GM10248 (cell line): Measurements from ENCODE around the gene WNT4.

Experiments used
- CTCF ChIA-PET: fragments of 300-600 bp; sonication (Branson Sonifier 250); formaldehyde crosslinking; extraction: SDS; loops from one replicate; lab custom pipeline; 2021; ENCODE audit warnings: antibody characterized with exemption; lab: Yijun Ruan, JAX
- POLR2A ChIA-PET: fragments of 350-650 bp; sonication (Branson Sonifier 250); formaldehyde crosslinking; extraction: SDS; loops from one replicate; lab custom pipeline; 2020; ENCODE audit warnings: antibody characterized with exemption; lab: Yijun Ruan, JAX
- DNase-seq: peaks from one replicate; pipeline ENCODE4 v3.0.0; 2012; ENCODE audit errors: extremely low spot score
- TF ChIP-seq, protein P1 (sequence below): IDR thresholded peaks from 2 replicates; pipeline ENCODE4 v1.5.1; 2012; ENCODE audit warnings: mild to moderate bottlenecking, low read depth; ENCODE audit errors: extremely low read depth, missing control alignments, control extremely low read depth

The WNT4 gene

DNA sequence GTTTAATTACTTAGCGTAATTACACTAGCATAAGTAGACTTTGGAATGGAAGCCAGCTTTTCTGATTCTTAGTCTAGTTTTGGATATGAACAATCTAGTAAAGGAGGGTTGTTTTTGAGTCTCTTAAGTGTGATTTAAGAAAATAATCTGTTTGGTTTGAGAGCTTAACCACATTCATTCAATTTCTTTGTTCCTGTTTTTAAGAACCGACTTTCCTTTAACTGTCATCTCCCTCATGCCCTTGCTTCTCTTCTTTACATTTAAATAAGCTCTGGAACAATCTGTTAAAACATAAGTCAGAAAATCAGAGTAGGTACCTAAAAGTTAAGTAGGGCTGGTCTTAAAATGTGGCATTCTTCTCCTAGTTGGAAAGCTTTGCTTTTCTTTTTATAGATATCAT is 62.7 kb downstream of the WNT4 start:
- ChIA-PET POLR2A (no interaction called here), CTCF (interaction anchor here (0.8 to 2.8 kb wide), 5 partner anchors 9 to 40 kb away, joined by 3 to 7 read pairs (median 3); no protein-coding TSS in a partner anchor)
- no peak for DNase-seq
- TF ChIP-seq, protein P1, sequence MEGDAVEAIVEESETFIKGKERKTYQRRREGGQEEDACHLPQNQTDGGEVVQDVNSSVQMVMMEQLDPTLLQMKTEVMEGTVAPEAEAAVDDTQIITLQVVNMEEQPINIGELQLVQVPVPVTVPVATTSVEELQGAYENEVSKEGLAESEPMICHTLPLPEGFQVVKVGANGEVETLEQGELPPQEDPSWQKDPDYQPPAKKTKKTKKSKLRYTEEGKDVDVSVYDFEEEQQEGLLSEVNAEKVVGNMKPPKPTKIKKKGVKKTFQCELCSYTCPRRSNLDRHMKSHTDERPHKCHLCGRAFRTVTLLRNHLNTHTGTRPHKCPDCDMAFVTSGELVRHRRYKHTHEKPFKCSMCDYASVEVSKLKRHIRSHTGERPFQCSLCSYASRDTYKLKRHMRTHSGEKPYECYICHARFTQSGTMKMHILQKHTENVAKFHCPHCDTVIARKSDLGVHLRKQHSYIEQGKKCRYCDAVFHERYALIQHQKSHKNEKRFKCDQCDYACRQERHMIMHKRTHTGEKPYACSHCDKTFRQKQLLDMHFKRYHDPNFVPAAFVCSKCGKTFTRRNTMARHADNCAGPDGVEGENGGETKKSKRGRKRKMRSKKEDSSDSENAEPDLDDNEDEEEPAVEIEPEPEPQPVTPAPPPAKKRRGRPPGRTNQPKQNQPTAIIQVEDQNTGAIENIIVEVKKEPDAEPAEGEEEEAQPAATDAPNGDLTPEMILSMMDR = no peak

DNA sequence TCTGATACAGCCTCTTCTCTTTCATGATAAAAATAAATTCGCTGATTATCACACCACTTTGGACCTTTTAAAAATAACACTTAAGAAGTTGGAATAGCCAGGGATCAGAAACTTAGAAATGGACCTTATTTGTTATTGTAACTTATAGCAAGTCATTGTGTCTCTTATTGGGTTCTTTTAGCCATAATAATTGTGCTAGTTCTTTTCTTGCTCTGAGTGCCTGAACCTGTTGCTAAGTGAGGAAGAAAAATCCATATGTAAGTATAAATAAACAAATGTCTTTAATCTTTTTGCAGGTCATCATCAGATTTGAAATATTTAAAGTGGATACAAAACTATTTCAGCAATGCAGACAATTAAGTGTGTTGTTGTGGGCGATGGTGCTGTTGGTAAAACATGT is 64.8 kb downstream of the WNT4 start:
- ChIA-PET CTCF (no interaction called here), POLR2A (no interaction called here)
- TF ChIP-seq, protein P1 = no peak
- DNase-seq = no peak

DNA sequence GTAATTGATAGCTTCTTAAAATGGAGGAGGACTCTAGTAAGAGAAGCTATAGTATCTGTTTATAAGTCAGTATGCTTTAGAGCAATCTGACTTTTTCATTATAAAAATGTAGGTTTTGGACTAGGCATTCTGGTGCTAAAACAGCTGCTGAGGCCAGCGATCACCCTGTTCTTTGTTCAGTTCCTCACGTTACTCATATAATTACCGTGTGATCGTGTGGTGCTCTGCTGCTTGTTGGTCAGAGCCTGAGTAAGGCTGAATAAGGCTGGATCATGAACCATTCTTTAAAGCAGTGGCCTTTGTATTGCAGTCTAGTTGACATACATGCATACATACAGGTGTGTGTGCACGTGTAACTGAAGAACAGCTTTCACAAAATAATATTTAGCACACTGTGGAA is 65.2 kb downstream of the WNT4 start:
- POLR2A ChIA-PET = no interaction called here
- TF ChIP-seq, protein P1 = no peak
- no peak for DNase-seq
- CTCF ChIA-PET = interaction anchor here (1.0 kb wide), 1 partner anchor 25 kb away, joined by 3 read pairs; the partner anchor contains the start of gene CDC42

DNA sequence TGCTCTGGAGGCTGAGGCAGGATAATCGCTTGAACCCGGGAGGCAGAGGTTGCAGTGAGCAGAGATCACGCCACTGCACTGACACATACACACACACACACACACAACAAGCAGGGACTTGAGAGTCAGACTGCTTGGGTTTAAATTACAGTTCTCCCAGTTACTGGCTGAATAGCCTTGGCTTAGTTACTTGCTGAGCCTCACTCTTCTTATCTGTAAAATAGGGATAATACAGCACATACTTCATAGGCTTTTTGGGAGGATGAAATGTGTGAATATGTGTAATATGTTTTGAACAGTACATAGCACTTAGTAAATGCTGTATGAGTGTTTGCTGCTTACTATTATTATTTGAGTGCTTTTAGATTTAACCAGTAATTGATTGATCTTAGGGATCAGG is 66.6 kb downstream of the WNT4 start:
- ChIA-PET CTCF (interaction anchor here (0.8 to 1.0 kb wide), 2 partner anchors 18 to 21 kb away, joined by 3 read pairs; no protein-coding TSS in a partner anchor), POLR2A (no interaction called here)
- DNase-seq = no peak
- TF ChIP-seq, protein P1 = no peak

DNA sequence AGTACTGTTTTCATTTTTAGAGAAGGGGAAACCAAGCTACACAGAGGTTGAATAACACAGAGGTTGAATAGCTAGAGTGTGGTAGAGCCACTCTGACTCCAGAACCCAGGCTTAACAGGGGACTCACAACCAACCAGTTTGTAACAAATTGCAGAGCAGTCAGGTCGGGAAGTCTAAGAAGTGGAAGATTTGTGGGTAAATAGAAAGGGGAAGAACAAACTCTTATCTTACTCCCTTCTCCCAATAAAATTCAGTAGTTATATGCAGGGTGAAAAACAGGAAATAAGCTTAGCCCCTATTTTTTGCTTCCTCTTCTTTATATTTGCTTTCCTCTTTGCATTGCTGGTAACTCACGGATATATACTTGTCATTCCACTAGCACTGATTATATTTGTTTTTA is 67.2 kb downstream of the WNT4 start:
- ChIA-PET CTCF (interaction anchor here (0.8 to 1.0 kb wide), 2 partner anchors 18 to 20 kb away, joined by 3 read pairs; no protein-coding TSS in a partner anchor), POLR2A (no interaction called here)
- DNase-seq = no peak
- TF ChIP-seq, protein P1 = no peak

DNA sequence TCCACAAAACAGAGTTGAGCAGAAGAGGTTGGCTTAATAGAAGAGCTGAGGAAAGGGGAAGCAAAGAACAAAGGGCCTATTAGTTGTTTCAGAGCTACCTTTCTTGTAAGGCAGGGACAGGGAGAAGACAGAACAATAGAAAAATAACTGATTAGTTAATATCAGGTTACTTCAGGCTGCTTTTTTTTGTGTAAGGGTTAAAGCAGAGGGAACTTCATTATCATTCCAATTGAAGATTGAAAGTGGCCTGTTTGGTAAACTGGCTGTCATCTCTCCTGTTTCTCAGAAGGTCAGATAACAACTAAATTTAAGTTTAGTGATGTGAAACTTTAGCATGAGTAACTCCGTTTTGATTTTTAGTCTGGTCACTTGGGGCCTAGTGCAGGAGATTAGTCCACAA is 68.1 kb downstream of the WNT4 start:
- POLR2A ChIA-PET = interaction anchor here (0.5 to 1.0 kb wide), 2 partner anchors 49 to 373 kb away, joined by 3 to 5 read pairs; no protein-coding TSS in a partner anchor
- TF ChIP-seq, protein P1 = no peak
- CTCF ChIA-PET = interaction anchor here (1.4 kb wide), 1 partner anchor 52 kb away, joined by 5 read pairs; no protein-coding TSS in a partner anchor
- DNase-seq = no peak

DNA sequence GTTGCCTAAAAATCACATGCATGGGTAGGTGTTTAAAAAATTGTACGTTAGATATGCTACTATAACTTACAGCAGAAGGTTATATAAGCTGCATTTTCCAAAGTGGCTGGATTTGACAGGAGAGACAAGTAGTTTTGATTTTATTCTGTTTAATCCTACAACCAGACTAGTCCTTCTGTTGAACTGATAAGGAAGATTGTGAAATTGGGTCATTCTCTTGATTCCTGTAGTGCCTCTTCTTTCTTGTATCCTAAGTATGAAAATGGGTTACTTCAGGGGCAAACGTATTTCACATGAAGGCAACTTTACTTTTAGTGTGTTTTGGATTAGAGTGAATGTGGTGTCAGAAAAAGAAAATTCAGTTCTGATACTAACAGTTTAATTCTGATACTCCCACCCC is 71.4 kb downstream of the WNT4 start:
- no peak for DNase-seq
- CTCF ChIA-PET = interaction anchor here (0.8 to 1.4 kb wide), 2 partner anchors 9 to 11 kb away, joined by 3 to 4 read pairs; no protein-coding TSS in a partner anchor
- POLR2A ChIA-PET = no interaction called here
- TF ChIP-seq, protein P1 = no peak
